GM18951 (cell line): ENCODE results near the gene DAPK1.

ENCODE experiments used
- POLR2A ChIP-seq: IDR thresholded peaks from 4 replicates; pipeline ENCODE4 v1.6.1; 2011; ENCODE audit warnings: mild to moderate bottlenecking; ENCODE audit not compliant: insufficient read length, insufficient read depth; ENCODE audit errors: extremely low read depth
- in situ Hi-C: fragments of 300-500 bp; cut with MboI; formaldehyde crosslinking; loops from one replicate; pipeline ENCODE4 v1.12.0; 2022; ENCODE audit warnings: low sequenced_read_pairs, mixed read lengths, inconsistent platforms; ENCODE audit not compliant: unreplicated experiment

Gene DAPK1

DNA sequence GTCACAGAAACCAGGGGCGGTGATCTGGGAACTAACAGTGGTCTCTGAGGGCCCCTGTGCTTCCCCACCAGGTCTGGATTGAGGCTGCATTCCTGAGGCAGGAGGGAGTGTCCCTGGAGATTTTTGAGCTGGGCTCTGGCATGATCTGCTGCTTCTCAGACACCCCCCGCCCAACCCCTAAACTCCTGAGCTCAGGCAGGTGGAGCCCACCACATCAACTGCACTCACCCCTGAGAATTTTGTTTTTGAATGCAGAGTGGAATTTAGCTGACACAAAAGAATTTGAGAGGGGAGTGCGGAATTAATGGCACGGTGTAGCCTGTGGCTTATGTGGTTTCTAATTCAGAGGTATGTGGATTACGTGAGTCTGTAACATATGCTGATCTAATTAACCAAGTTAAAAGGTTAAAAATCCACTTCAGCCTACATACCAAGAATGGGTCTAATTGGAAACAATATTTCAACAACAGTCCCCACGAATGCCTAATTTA lies 204.3 kb downstream of the DAPK1 start:
- TF ChIP-seq POLR2A: no peak
- in situ Hi-C loops: no loop called here

GRCh38 chr9:87702921-87703320 lies 205.3 kb downstream of the DAPK1 start:
- no peak for TF ChIP-seq POLR2A
- in situ Hi-C loops: no loop called here

GRCh38 chr9:87703636-87704276 lies 206.1 kb downstream of the DAPK1 start:
- no peak for TF ChIP-seq POLR2A

GRCh38 chr9:87704342-87704741 lies 206.7 kb downstream of the DAPK1 start:
- no peak for TF ChIP-seq POLR2A
- in situ Hi-C loops: no loop called here

More at GRCh38 chr9:87703636-87704276, 206.1 kb downstream of the DAPK1 start:
- in situ Hi-C loops: no loop called here

DNA sequence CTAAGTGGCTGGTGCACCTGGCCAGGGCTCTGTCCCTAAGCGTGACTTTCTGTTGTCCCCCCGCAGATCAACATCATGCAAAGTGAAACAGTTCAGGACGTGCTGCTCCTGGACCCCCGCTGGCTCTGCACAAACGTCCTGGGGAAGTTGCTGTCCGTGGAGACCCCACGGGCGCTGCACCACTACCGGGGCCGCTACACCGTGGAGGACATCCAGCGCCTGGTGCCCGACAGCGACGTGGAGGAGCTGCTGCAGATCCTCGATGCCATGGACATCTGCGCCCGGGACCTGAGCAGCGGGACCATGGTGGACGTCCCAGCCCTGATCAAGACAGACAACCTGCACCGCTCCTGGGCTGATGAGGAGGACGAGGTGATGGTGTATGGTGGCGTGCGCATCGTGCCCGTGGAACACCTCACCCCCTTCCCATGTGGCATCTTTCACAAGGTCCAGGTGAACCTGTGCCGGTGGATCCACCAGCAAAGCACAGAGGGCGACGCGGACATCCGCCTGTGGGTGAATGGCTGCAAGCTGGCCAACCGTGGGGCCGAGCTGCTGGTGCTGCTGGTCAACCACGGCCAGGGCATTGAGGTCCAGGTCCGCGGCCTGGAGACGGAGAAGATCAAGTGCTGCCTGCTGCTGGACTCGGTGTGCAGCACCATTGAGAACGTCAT lies 208.5 kb downstream of the DAPK1 start:
- in situ Hi-C loops: no loop called here
- no peak for TF ChIP-seq POLR2A

DNA sequence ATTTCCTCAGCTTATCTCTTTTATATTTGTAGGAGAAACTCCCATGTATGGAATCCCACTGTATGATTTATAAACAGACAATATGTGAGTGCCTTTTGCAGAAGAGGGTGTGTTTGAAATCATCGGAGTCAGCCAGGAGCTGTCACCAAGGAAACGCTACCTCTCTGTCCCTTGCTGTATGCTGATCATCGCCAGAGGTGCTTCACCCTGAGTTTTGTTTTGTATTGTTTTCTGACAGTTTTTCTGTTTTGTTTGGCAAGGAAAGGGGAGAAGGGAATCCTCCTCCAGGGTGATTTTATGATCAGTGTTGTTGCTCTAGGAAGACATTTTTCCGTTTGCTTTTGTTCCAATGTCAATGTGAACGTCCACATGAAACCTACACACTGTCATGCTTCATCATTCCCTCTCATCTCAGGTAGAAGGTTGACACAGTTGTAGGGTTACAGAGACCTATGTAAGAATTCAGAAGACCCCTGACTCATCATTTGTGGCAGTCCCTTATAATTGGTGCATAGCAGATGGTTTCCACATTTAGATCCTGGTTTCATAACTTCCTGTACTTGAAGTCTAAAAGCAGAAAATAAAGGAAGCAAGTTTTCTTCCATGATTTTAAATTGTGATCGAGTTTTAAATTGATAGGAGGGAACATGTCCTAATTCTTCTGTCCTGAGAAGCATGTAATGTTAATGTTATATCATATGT lies 210.3 kb downstream of the DAPK1 start:
- TF ChIP-seq POLR2A: no peak
- in situ Hi-C loops: no loop called here

DNA sequence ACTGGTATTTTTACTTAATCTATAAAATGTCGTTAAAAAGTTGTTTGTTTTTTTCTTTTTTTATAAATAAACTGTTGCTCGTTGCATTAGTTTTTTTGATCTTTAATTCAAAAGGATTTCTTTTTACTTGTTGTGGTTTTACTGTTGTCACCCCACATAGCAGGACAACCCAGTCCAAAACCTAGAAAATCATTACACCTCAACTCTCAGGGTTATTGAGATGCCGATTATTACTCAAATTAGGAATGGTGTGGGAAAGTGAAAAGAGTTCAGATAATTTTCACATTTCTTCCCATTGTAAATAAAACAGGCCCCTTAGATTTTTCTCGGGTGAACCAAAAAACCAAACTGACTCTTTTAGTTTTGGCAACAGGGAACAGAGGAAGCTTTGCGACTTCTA lies 210.9 kb downstream of the DAPK1 start:
- in situ Hi-C loops: no loop called here
- no peak for TF ChIP-seq POLR2A

- no peak for TF ChIP-seq POLR2A
- in situ Hi-C loops: no loop called here
Measured at GRCh38 chr9:87708986-87709728, 211.5 kb downstream of the DAPK1 start.

DNA sequence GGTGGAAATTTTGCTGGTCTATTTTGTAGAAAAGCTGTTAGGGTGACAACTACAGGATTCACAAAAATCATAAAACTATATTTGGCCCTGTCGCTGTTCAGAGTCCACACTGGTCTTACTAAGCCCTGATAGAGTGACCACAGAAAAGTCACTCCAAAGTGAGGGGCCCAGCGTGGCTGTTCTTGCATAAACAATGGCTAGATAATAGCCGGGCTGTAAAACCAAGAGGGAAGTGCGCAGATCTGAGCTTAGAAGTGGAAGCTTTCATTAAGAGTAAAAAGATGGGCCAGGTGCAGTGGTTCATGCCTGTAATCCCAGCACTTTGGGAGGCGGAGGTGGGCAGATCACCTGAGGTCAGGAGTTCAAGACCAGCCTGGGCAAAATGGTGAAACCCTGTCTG lies 212.8 kb downstream of the DAPK1 start:
- no peak for TF ChIP-seq POLR2A
- in situ Hi-C loops: no loop called here

DNA sequence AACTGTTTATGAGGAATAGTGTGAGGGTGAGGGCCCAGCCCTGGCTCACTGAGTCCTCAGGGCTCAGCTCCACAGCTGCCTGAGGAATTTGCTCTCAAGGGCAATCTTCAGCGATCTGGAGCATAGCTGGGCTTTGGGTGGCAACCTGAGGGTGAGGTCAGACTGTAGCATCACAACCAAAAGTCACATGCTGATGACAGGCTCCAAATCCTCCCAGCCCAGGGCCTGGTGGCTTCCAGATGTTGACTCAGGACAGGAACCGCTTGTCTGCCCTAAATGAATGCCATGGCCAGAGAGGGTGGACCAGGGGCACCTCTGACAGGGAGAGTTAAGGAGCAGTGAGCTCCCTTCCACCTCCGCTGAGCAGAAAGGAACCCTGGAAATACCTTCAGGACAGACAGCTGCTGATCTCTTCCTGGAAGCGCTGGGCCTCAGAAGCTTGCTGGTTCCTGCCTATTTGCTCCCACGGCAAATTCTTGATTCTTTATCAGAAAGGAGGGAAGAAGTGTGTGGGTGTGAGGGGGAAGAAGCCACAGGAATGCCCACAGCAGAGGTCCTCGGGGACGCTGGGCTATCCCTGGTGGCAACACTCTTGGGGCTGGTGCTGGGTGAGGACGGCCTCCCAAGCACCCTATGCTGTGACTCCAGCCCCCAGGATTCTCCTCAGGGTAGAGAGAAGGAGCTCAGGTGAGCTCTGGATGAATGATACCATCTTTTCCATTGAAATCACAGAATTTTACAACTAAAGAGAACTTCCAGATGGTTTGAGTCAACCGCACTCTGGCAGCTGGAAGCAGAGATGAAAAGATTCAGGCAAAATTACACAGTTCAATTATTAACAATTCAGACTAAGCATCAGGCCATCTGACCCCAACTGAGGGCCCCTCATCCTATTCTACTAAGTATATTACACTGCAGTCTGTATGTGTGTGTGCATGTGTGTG lies 214.5 kb downstream of the DAPK1 start:
- no peak for TF ChIP-seq POLR2A
- in situ Hi-C loops: no loop called here

DNA sequence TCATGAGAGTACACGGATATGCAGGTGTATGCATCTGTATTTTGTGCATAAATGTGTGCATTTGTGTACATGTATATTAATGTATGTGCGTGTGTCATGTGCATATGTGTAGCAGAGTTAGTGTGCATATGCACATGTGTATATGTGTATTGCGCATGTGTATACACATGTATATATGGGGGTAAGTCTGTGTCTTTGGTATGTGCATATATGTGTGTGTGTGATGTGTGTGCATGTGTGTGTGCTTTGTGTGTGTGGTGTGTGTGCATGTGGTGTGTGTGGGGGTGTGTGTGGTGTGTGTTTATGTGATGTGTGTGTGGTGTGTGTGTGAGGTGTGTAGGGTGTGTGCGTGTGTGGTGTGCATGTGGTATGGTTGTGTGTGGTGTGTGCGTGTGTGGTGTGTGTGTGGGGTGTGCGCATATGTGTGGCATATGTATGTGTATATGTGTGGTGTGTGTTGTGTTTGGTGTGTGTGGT lies 215.2 kb downstream of the DAPK1 start:
- in situ Hi-C loops: no loop called here

More for the DNA sequence above, 215.2 kb downstream of the DAPK1 start:
- no peak for TF ChIP-seq POLR2A
